Upper lobe of right lung (tissue), 1 donor: ENCODE results near the gene FNDC3A. TPM values are rescaled to one million over a fixed set of nuclear protein-coding genes. Genes with fewer than 3 reads are reported as not detected.

Source experiments
- ATAC-seq: fragments of 200-7000 bp; cut with Tn5 transposase; one replicate; pipeline ENCODE4 v1.9.1; 2020; ENCODE audit warnings: mild to moderate bottlenecking, moderate library complexity
- DNase-seq: peaks from one replicate; pipeline ENCODE4 v3.0.0-alpha.2; 2020
- H3K27ac ChIP-seq: fragments of 200-600 bp; one replicate; pipeline ENCODE4 v1.8.0; 2022
- H3K27me3 ChIP-seq: fragments of 200-600 bp; one replicate; pipeline ENCODE4 v1.8.0; 2022; ENCODE audit warnings: mild to moderate bottlenecking
- H3K36me3 ChIP-seq: fragments of 200-600 bp; one replicate; pipeline ENCODE4 v1.8.0; 2022
- H3K4me1 ChIP-seq: fragments of 200-600 bp; one replicate; pipeline ENCODE4 v1.8.0; 2022
- H3K4me3 ChIP-seq: fragments of 200-600 bp; one replicate; pipeline ENCODE4 v1.8.0; 2022; ENCODE audit warnings: mild to moderate bottlenecking
- H3K9me3 ChIP-seq: fragments of 200-600 bp; one replicate; pipeline ENCODE4 v1.8.0; 2022
- CTCF ChIP-seq: fragments of 200-600 bp; IDR thresholded peaks from one replicate; pipeline ENCODE4 v1.8.0; 2022; ENCODE audit warnings: antibody characterized with exemption
- intact Hi-C: fragments of 100-400 bp; cut with DNase I; formaldehyde crosslinking; loops from one replicate; pipeline ENCODE4 v1.11.0; 2022
- total RNA-seq: library from RNA; stranded (reverse); fragmentation: NEBNext Ultra II Directional; extraction: Animal tissue kit (Norgen Biotek cat#: 25700); gene quantifications from one replicate; pipeline ENCODE4 v1.2.1, GENCODE V29; 2021
- donor health status: DM: no; HTN: yes; CAD: no; lungs with severe emphysema.

Gene FNDC3A
- total RNA-seq, 1 donor from 2014 or later: 59.0 TPM

GRCh38 chr13:49234741-49235140 is 259.0 kb downstream of the FNDC3A start:
- ATAC-seq (no peak), DNase-seq (no peak)
- H3K27me3 ChIP-seq: no peaks in the 10 kb centered on the region
- no peak overlapping the region for H3K4me3 ChIP-seq
- TF ChIP-seq CTCF: no peak
- no peaks in the 10 kb centered on the region for H3K4me1 ChIP-seq
- no peaks in the 10 kb centered on the region for H3K36me3 ChIP-seq
- no peak overlapping the region for H3K27ac ChIP-seq
- no peaks in the 10 kb centered on the region for H3K9me3 ChIP-seq
- intact Hi-C loops: no loop called here

GRCh38 chr13:49235856-49236431 is 260.2 kb downstream of the FNDC3A start:
- Histone ChIP-seq H3K27ac (no peak overlapping the region), H3K4me3 (no peak overlapping the region), H3K4me1 (no peaks in the 10 kb centered on the region), H3K27me3 (no peaks in the 10 kb centered on the region), H3K9me3 (no peaks in the 10 kb centered on the region), H3K36me3 (no peaks in the 10 kb centered on the region)
- DNase-seq: no peak
- no peak for TF ChIP-seq CTCF
- intact Hi-C loops: no loop called here
- ATAC-seq: no peak

- Histone ChIP-seq H3K4me1 (no peaks in the 10 kb centered on the region), H3K9me3 (no peaks in the 10 kb centered on the region), H3K27me3 (no peaks in the 10 kb centered on the region), H3K27ac (no peak overlapping the region), H3K4me3 (no peak overlapping the region), H3K36me3 (no peaks in the 10 kb centered on the region)
- DNase-seq: no peak
- intact Hi-C loops: no loop called here
- TF ChIP-seq CTCF: no peak
- no peak for ATAC-seq
These were observed 262.9 kb downstream of the FNDC3A start for GRCh38 chr13:49238621-49239020.

- Histone ChIP-seq H3K27ac (no peak overlapping the region), H3K27me3 (no peaks in the 10 kb centered on the region), H3K36me3 (no peaks in the 10 kb centered on the region), H3K4me1 (no peaks in the 10 kb centered on the region), H3K9me3 (no peaks in the 10 kb centered on the region), H3K4me3 (no peak overlapping the region)
- TF ChIP-seq CTCF: peak; percentile 46
- intact Hi-C loops: no loop called here
- DNase-seq (no peak), ATAC-seq (peak; percentile 76)
These were observed 264.3 kb downstream of the FNDC3A start for GRCh38 chr13:49240017-49240416.

GRCh38 chr13:49241296-49241695 is 265.6 kb downstream of the FNDC3A start:
- ATAC-seq (no peak), DNase-seq (no peak)
- intact Hi-C loops: no loop called here
- Histone ChIP-seq H3K27ac (no peak overlapping the region), H3K27me3 (no peaks in the 10 kb centered on the region), H3K9me3 (no peaks in the 10 kb centered on the region), H3K36me3 (no peaks in the 10 kb centered on the region), H3K4me3 (no peak overlapping the region), H3K4me1 (no peaks in the 10 kb centered on the region)
- TF ChIP-seq CTCF: no peak

- intact Hi-C loops: no loop called here
- no peak overlapping the region for H3K27ac ChIP-seq
These were observed 269.4 kb downstream of the FNDC3A start for GRCh38 chr13:49245101-49245500.

More at GRCh38 chr13:49245101-49245500, 269.4 kb downstream of the FNDC3A start:
- DNase-seq (no peak), ATAC-seq (no peak)
- TF ChIP-seq CTCF: no peak
- Histone ChIP-seq H3K4me1 (peaks cover 18% of the 10 kb centered on the region), H3K27me3 (no peaks in the 10 kb centered on the region), H3K9me3 (no peaks in the 10 kb centered on the region), H3K36me3 (no peaks in the 10 kb centered on the region), H3K4me3 (no peak overlapping the region)
